Gastroesophageal sphincter (tissue), 3 donors: ENCODE data around the gene ABCA4.

Experiments
- EP300 ChIP-seq: sonication (generic); formaldehyde crosslinking; IDR thresholded peaks from one replicate; pipeline ENCODE4 v1.6.1; 2017; ENCODE audit warnings: antibody characterized with exemption, mild to moderate bottlenecking
- POLR2AphosphoS5 ChIP-seq: sonication (generic); formaldehyde crosslinking; IDR thresholded peaks from one replicate; pipeline ENCODE4 v1.6.1; 2017; ENCODE audit warnings: antibody characterized with exemption
- TF ChIP-seq, protein P1 (sequence below), 4 experiments: fragments of 200-600 bp in 2 of 4; fragments of 450-650 bp in 2 of 4; sonication (generic) in 1 of 4; IDR thresholded peaks; one replicate each; pipeline ENCODE4 v1.5.1; 2017 to 2019; ENCODE audit warnings: antibody characterized with exemption in 4 of 4, mild to moderate bottlenecking in 2 of 4, moderate library complexity in 2 of 4

DNA sequence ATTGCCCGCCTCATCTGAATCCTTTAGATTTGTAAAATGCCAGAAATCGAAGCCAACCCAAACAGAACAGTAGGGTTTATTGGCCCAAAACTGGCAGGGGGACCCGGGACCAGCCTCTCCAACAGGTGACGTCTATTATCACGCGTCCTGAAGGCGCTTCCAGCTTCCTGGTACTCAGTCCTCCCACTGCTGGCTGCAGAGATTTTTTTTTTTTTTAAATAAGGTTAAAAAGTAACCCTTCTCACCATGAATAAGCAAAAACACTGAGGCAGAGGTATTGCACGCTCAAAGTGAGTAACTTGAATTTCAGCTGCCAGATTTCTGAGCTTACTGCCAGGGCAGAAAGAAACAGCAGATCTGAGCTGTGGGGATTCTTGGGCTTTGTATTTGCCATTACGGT is 157.4 kb downstream of the ABCA4 start:
- TF ChIP-seq, protein P1, sequence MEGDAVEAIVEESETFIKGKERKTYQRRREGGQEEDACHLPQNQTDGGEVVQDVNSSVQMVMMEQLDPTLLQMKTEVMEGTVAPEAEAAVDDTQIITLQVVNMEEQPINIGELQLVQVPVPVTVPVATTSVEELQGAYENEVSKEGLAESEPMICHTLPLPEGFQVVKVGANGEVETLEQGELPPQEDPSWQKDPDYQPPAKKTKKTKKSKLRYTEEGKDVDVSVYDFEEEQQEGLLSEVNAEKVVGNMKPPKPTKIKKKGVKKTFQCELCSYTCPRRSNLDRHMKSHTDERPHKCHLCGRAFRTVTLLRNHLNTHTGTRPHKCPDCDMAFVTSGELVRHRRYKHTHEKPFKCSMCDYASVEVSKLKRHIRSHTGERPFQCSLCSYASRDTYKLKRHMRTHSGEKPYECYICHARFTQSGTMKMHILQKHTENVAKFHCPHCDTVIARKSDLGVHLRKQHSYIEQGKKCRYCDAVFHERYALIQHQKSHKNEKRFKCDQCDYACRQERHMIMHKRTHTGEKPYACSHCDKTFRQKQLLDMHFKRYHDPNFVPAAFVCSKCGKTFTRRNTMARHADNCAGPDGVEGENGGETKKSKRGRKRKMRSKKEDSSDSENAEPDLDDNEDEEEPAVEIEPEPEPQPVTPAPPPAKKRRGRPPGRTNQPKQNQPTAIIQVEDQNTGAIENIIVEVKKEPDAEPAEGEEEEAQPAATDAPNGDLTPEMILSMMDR (IDR thresholded peaks at IDR 0.05), result no peak
- TF ChIP-seq POLR2AphosphoS5 (no peak), EP300 (no peak)
